B cell (primary cell): ENCODE measurements around the gene XCL1.

ENCODE experiments used
- CTCF ChIP-seq: fragments of 200-600 bp; IDR thresholded peaks from one replicate; pipeline ENCODE4 v1.8.0; 2022; ENCODE audit warnings: antibody characterized with exemption, mild to moderate bottlenecking
- EZH2 ChIP-seq: IDR thresholded peaks from 2 replicates; pipeline ENCODE4 v1.6.1; 2012; ENCODE audit warnings: borderline replicate concordance, low read depth, mild to moderate bottlenecking, moderate library complexity, low read length; ENCODE audit not compliant: insufficient read depth, poor library complexity, severe bottlenecking

GRCh38 chr1:168623003-168623828 is 46.8 kb downstream of the XCL1 start:
- TF ChIP-seq CTCF (no peak), EZH2 (no peak)
